ENCODE data around the gene CUBN.
A peak's percentile ranks its signal among the peaks of the same experiment; 100 is the strongest.

CUBN gene

GRCh38 chr10:16919121-16919982, 210.3 kb downstream of the CUBN start:
- TF ChIP-seq CTCF (IDR thresholded peaks at IDR 0.05; ENCODE audit: low read depth, low read length) (no peak), MYC (IDR thresholded peaks at IDR 0.05; ENCODE audit: low read depth, low read length) (no peak), MAX (IDR thresholded peaks at IDR 0.05; ENCODE audit: low read depth, low read length) (no peak), POLR2A (IDR thresholded peaks at IDR 0.05; ENCODE audit: extremely low read depth, insufficient read length) (no peak)
- no peak overlapping the region for H3K4me3 ChIP-seq (ENCODE audit: low read depth, low read length)

GRCh38 chr10:16916496-16916895, 213.1 kb downstream of the CUBN start:
- TF ChIP-seq MAX (IDR thresholded peaks at IDR 0.05; ENCODE audit: low read depth, low read length), result no peak
- no peak for TF ChIP-seq MYC (IDR thresholded peaks at IDR 0.05; ENCODE audit: low read depth, low read length)

More at GRCh38 chr10:16919121-16919982, 210.3 kb downstream of the CUBN start:
- no peak for DNase-seq (ENCODE audit: low read depth)

GRCh38 chr10:16915300-16915699, 214.3 kb downstream of the CUBN start:
- H3K4me3 ChIP-seq (ENCODE audit: low read depth, low read length), result no peak overlapping the region
- peak; percentile 22 for DNase-seq (ENCODE audit: low read depth)
- TF ChIP-seq POLR2A (IDR thresholded peaks at IDR 0.05; ENCODE audit: extremely low read depth, insufficient read length) (no peak), MYC (IDR thresholded peaks at IDR 0.05; ENCODE audit: low read depth, low read length) (no peak), CTCF (IDR thresholded peaks at IDR 0.05; ENCODE audit: low read depth, low read length) (no peak)

More at GRCh38 chr10:16916496-16916895, 213.1 kb downstream of the CUBN start:
- H3K4me3 ChIP-seq (ENCODE audit: low read depth, low read length), result no peak overlapping the region
- DNase-seq (ENCODE audit: low read depth), result no peak

GRCh38 chr10:16913266-16913665, 216.3 kb downstream of the CUBN start:
- H3K4me3 ChIP-seq (ENCODE audit: low read depth, low read length), result no peak overlapping the region
- DNase-seq (ENCODE audit: low read depth), result no peak
- TF ChIP-seq MYC (IDR thresholded peaks at IDR 0.05; ENCODE audit: low read depth, low read length) (no peak), CTCF (IDR thresholded peaks at IDR 0.05; ENCODE audit: low read depth, low read length) (no peak), POLR2A (IDR thresholded peaks at IDR 0.05; ENCODE audit: extremely low read depth, insufficient read length) (no peak), MAX (IDR thresholded peaks at IDR 0.05; ENCODE audit: low read depth, low read length) (no peak)

GRCh38 chr10:16910793-16911164, 218.8 kb downstream of the CUBN start:
- peak; percentile 64 for DNase-seq (ENCODE audit: low read depth)
- TF ChIP-seq CTCF (IDR thresholded peaks at IDR 0.05; ENCODE audit: low read depth, low read length) (no peak), MAX (IDR thresholded peaks at IDR 0.05; ENCODE audit: low read depth, low read length) (no peak), POLR2A (IDR thresholded peaks at IDR 0.05; ENCODE audit: extremely low read depth, insufficient read length) (no peak), MYC (IDR thresholded peaks at IDR 0.05; ENCODE audit: low read depth, low read length) (no peak)
- H3K4me3 ChIP-seq (ENCODE audit: low read depth, low read length), result no peak overlapping the region

- peak; percentile 42 for DNase-seq (ENCODE audit: low read depth)
- no peak overlapping the region for H3K4me3 ChIP-seq (ENCODE audit: low read depth, low read length)
- TF ChIP-seq MAX (IDR thresholded peaks at IDR 0.05; ENCODE audit: low read depth, low read length) (no peak), MYC (IDR thresholded peaks at IDR 0.05; ENCODE audit: low read depth, low read length) (no peak), CTCF (IDR thresholded peaks at IDR 0.05; ENCODE audit: low read depth, low read length) (no peak), POLR2A (IDR thresholded peaks at IDR 0.05; ENCODE audit: extremely low read depth, insufficient read length) (no peak)
These were observed 219.4 kb downstream of the CUBN start for GRCh38 chr10:16909961-16910792.
